Skin of body (tissue), 2 donors: ENCODE measurements around the gene PER2. TPM values are rescaled to one million over a fixed set of nuclear protein-coding genes. Genes with fewer than 3 reads are reported as not detected.

Source experiments
- DNase-seq: peaks from one replicate; lab custom pipeline; 2025; lab: John Stamatoyannopoulos, UW
- total RNA-seq: library from RNA; depleted of rRNA; stranded (reverse); fragments of >200 nt; gene quantifications from one replicate; pipeline ENCODE4 v1.2.3, GENCODE V29; 2014

Gene PER2
- total RNA-seq, 1 donor from 2014 or later = 14.0 TPM

GRCh38 chr2:238267341-238267710, 21.1 kb downstream of the PER2 start:
- DNase-seq = no peak

DNA sequence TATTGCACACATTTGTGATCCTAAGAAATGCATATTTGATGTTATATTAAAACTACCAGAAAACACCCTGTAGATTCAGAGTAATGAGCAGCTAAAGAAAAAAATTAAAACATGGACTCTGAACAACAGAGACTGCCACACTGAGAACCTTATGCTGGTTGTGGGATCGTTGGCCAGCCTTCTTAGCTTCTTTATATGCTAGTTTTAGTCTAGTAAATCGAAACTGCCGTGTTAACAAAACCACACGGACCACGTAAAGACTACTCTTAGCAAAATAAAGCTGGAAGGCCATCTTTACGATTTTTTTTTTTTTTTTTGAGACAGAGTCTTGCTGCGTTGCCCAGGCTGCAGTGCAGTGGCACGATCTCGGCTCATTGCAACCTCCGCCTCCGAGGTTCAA, 22.8 kb downstream of the PER2 start:
- no peak for DNase-seq

DNA sequence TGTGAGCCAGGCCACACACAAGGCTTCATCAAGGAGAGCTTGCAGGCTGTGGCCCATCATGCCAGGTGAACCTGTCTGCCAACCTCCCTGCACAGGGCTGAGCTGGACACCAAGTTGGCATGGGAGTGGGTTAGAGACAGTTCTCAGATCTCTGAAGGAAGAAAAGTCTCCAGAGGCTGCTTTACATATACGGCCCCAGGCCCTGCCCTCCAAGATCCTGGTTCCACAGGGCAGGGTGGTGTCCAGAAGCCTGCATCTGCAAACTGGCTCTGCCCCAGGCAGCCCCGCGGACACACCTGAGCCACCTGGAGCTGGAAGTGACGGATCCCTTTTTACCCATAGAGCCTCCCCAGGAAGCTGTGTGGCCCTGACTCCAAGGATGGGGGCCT, 24.3 kb downstream of the PER2 start:
- DNase-seq = no peak

DNA sequence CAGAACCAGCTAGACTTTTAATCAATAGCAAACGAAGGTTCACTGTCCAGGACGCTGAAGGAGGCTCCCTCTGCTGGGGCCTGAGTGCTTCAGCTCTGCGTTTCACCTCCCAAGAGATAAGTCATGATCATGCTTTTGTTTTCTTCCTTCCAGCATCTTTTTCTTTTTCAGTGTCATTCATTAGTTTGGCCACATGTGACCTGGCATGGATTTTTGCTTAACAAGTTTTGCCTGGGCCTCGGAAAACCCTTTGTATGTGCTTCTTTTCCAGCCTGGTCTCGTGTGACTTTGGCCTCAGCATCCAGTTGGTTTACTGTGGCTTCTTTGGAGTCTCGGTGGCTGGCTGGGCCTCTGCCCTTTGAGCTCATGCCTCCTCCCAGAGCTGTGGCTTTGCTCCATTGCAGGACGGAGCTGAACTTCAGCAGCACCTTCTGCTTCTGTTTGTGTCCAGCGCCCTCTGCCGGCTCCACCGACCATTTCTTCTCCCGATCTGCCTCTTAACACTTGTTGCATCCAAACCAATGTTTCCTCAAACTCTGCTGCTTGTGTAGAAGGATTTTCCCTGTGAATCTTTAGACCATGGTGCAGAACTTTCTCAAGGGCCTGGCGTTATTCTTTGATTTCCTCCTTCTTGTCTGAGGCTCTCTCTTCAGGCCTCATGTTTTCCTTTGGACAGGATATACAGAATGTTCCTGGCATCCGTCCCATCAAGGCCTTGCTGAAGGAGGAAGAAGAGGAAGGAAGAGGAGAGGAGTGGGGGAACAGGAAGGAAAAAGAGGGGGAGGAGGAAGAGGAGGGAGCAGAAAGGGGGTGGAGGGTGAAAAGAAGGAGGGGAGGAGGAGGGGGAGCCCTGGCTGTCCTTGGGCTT, 25.0 kb downstream of the PER2 start:
- peak; percentile 79 for DNase-seq

- DNase-seq = no peak
Measured at GRCh38 chr2:238262496-238263122, 25.8 kb downstream of the PER2 start.

GRCh38 chr2:238261718-238262375, 26.6 kb downstream of the PER2 start:
- no peak for DNase-seq

GRCh38 chr2:238260883-238261282, 27.5 kb downstream of the PER2 start:
- no peak for DNase-seq

- DNase-seq = no peak
Measured at GRCh38 chr2:238259061-238260020, 29.1 kb downstream of the PER2 start.

GRCh38 chr2:238257786-238258700, 30.4 kb downstream of the PER2 start:
- DNase-seq = no peak

GRCh38 chr2:238256594-238257104, 31.8 kb downstream of the PER2 start:
- DNase-seq = no peak

- DNase-seq = no peak
Measured at GRCh38 chr2:238256111-238256510, 32.3 kb downstream of the PER2 start.

DNA sequence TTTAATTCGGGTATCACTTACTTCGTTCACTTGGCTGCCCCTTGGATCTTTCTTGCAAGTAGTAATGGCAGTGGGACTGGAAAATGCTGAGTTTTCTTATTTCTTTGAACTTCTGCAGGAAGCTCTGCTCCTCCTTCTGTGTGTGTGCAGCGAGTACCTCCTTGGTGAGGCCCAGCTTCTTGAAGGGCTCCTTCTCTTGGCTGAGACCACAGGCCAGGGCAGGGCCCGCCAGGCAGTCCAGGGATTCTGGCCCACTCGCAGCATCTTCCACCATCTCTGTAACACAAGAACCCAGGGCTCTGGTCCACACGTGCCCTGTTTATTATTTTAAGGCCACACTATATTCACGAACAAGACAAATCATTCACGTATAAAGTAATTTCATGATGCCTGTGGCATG, 32.8 kb downstream of the PER2 start:
- DNase-seq = no peak

DNA sequence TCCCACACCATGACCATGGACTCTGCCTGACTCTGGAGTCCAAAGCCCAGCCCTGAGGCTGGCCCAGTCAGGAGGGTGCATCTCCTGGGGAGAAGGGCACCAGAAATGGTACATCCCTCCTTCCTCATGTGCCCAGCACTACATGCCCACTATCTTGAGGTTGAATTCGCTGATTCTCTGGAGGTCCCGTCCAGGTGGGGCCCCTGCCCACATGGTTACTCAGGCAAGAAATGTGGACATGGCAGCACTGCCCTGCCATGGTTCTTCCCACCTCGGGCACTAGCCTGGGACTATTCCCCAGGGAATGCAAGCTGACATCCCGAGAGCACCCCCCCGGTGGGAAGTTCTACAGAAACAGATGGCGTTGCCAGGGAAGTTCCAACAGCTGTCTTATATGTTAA, 33.3 kb downstream of the PER2 start:
- DNase-seq = no peak

DNA sequence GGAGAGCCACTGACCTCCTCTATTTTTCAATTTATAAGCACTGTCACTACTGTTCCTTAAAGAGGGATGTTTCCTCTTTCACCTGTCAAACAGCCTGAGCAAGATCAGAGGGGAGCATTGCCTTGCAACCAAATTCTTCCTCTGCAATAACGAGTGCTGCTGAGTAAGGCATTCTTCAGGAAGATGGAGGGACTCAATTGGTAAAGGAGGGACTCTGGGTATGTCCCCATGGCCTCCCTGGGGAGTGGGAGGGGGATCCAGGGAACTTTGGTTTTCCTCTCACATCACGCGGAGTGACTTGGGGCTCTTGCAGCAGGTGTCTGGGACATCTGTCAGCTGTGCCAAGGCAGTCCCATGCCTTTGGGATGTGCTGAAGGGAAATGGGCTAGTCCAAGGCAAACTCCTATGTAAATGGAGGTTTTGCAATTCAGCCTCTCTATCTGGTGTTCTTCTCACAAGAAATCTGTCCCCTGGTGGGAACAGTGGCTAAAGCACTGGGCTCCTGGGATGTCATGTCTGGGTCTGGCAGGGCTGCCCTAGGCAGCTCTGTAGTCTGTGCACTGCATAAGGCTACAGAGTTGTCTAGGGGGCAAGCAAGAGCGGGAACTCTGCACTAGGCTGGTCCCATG, 34.2 kb downstream of the PER2 start:
- DNase-seq = no peak

- DNase-seq = no peak
Measured at GRCh38 chr2:238252766-238253630, 35.4 kb downstream of the PER2 start.

GRCh38 chr2:238251986-238252385, 36.4 kb downstream of the PER2 start:
- no peak for DNase-seq

DNA sequence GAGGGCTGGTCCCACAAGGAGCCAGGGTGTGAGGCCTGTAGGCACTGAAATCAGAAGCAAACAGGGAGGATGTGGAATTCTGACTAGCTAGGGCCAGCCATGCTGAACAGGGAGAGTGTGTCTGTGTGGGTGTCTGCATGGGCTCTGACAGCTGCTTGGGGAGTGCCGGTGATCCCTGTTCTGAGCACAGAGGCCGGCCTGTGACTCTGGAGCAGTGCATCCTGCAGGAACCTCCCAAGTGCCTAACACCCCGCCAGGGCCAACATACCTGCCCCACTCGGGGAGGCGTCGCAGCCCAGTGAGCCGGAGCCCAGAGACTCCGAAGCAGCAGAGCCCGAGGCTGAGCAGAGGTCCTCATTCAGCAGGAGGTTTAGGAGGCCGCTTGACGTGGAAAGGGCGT, 37.1 kb downstream of the PER2 start:
- DNase-seq = no peak

DNA sequence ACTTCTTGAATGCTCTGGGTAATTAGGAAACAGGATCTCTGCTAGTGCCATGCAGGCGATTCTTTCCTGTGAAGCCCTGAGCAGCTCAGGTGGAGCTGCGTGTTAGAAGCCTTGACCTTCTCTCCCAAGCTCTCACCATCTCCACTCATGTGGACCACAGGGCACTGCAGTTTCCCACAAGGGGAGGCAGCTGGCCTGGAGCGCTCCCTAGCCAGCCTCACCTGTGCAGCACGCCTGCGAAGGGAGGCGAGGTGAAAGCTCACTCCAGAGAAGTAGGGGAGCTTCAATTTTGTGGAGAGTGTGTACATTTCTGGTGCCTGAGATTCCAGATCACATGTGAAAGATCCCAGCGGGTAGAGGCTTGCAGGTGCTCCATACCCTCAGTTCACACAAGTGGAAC, 37.5 kb downstream of the PER2 start:
- no peak for DNase-seq
